B cell (primary cell): Measurements from ENCODE around the gene SNCAIP.

ENCODE experiments used
- CTCF ChIP-seq: fragments of 200-600 bp; IDR thresholded peaks from one replicate; pipeline ENCODE4 v1.8.0; 2022; ENCODE audit warnings: antibody characterized with exemption, mild to moderate bottlenecking
- EZH2 ChIP-seq: IDR thresholded peaks from 2 replicates; pipeline ENCODE4 v1.6.1; 2012; ENCODE audit warnings: borderline replicate concordance, low read depth, mild to moderate bottlenecking, moderate library complexity, low read length; ENCODE audit not compliant: insufficient read depth, poor library complexity, severe bottlenecking

- TF ChIP-seq CTCF (no peak), EZH2 (no peak)
Measured at GRCh38 chr5:122465994-122466393, 154.0 kb downstream of the SNCAIP start.
